ENCODE measurements around the gene CNIH1. TPM values are rescaled to one million over a fixed set of nuclear protein-coding genes. Genes with fewer than 3 reads are reported as not detected.
A peak's percentile ranks its signal among the peaks of the same experiment; 100 is the strongest.

Gene CNIH1
- total and polyA plus RNA-seq, 2 of the 13 experiments (the other 11 are each of a cell fraction or from before 2014, with no cell fraction given), result 166 to 421 TPM

DNA sequence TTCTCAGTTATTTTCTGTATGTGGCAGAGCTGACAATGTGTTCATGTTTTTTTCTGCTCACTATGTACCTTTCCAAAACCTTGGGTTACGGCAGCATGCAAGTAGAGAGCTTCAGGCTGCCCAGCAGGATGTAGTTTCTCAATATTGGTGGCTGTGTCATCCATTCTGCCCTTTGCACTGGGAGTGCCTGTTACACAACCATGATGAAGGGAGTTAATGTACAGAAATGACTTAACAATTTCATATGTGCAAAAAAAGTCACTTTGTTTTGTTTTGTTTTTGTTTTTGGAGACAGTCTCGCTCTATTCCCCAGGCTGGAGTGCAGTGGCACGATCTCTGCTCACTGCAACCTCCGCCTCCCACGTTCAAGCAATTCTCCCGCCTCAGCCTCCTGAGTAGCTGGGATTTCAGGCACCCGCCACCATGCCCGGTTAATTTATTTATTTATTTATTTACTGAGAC is 6.1 kb upstream of the CNIH1 start (continued):
- TF ChIP-seq, protein P1, sequence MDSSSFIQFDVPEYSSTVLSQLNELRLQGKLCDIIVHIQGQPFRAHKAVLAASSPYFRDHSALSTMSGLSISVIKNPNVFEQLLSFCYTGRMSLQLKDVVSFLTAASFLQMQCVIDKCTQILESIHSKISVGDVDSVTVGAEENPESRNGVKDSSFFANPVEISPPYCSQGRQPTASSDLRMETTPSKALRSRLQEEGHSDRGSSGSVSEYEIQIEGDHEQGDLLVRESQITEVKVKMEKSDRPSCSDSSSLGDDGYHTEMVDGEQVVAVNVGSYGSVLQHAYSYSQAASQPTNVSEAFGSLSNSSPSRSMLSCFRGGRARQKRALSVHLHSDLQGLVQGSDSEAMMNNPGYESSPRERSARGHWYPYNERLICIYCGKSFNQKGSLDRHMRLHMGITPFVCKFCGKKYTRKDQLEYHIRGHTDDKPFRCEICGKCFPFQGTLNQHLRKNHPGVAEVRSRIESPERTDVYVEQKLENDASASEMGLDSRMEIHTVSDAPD (CRISPR knock-in tag; IDR thresholded peaks at IDR 0.05), result no peak
- TF ChIP-seq ZNF138 (CRISPR knock-in tag; IDR thresholded peaks at IDR 0.05; ENCODE audit: low read depth) (no peak), ZNF468 (CRISPR knock-in tag; IDR thresholded peaks at IDR 0.05) (no peak), ZNF672 (CRISPR knock-in tag; IDR thresholded peaks at IDR 0.05) (no peak)

DNA sequence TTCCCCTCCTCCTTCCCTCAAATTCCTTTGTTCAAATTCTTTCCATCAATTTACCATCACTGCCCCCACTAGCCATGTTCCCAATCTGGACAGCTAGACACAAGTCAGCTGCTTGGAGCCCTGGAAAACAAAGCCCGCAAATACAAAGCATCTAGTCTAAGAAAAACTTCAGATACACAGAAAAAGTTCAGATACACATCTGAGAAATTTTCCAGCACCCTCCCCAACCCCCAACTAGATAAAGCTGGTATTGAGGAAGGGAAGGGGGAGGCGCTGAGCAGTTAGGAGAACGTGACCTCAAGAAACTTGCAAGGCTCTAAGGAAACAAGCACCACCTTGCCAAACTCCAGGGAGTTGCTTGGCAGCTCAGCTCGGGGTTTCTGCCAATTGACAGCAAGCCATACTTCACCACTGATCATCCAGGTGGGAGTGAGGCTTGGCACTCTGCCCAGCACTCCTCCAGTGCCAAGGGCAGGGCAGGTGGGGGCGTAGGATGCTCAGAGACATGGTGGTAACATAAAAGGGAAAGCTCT is 5.1 kb upstream of the CNIH1 start:
- TF ChIP-seq PRMT3 (CRISPR knock-in tag; IDR thresholded peaks at IDR 0.05; ENCODE audit: borderline replicate concordance, low read depth) (no peak), POLR2G (IDR thresholded peaks at IDR 0.05; ENCODE audit: low read depth, low read length) (no peak), ZMYM4 (CRISPR knock-in tag; IDR thresholded peaks at IDR 0.05) (0 out of 2 replicates have a peak, but pooled peaks have one; percentile 24)
- ChIA-PET CTCF (ENCODE audit: low intra/inter-chr PET ratio, low total read pairs) (no interaction called here), POLR2A (interaction anchor here (1.0 to 2.0 kb wide), 3 partner anchors 42 to 79 kb away, joined by 4 to 19 read pairs (median 5); partner anchors contain the start of genes CGRRF1 and GMFB)
- Histone ChIP-seq H3K4me2 (ENCODE audit: low read depth, low read length) (no peak overlapping the region), H3K4me3 (replicated peaks in 1 of 3; ENCODE audit: insufficient read depth in 1 of 3, low read depth in 2 of 3, low read length in 3 of 3) (no peak overlapping the region), H3K9me3 (ENCODE audit: low read length) (no peaks in the 10 kb centered on the region), H4K20me1 (ENCODE audit: insufficient read depth, low read length) (no peaks in the 10 kb centered on the region), H3K79me2 (ENCODE audit: insufficient read depth, low read length) (no peaks in the 10 kb centered on the region), H3K27ac (ENCODE audit: extremely low read length, insufficient read depth, low read length) (peak overlapping the region; percentile 83), H3K27me3 (ENCODE audit: control insufficient read depth in 1 of 2, insufficient read depth in 2 of 2, low read length in 2 of 2) (no peaks in the 10 kb centered on the region), H2AFZ (ENCODE audit: low read length) (no peak overlapping the region), H3K36me3 (replicated peaks in 1 of 2; ENCODE audit: control insufficient read depth in 1 of 2, insufficient read depth in 2 of 2, low read length in 2 of 2) (no peaks in the 10 kb centered on the region), H3K4me1 (ENCODE audit: insufficient read depth, low read length) (peaks cover 47% of the 10 kb centered on the region), H3K9ac (ENCODE audit: insufficient read depth, low read depth, low read length) (peak overlapping the region; percentile 32; the same call in 1 of the 2 replicates)
- no TSS peak for BruUV-seq (replicated peaks)
- FAIRE-seq (no peak), ATAC-seq (no peak), DNase-seq (ENCODE audit: low spot score) (no peak)
- intact Hi-C loops (cut with micrococcal nuclease; ENCODE audit: unreplicated experiment) (no loop called here), in situ Hi-C loops (cut with HindIII; ENCODE audit: extremely low pct_ligation_motif_present, low pct_unique_long_range_greater_than_20kb) (no loop called here)
- 86% methylated on average over 5 of the region's 5 CpGs for WGBS (ENCODE audit: low lambda C conversion rate)

Data from HepG2 (cell line).